Measurements from ENCODE around the gene MAP3K6.

GRCh38 chr1:27307874-27308598 is 58.7 kb downstream of the MAP3K6 start:
- no peak for TF ChIP-seq REST (IDR thresholded peaks at IDR 0.05; ENCODE audit: low read depth)
- TF ChIP-seq EP300 (IDR thresholded peaks at IDR 0.05; ENCODE audit: borderline replicate concordance) = no peak
- no peak for TF ChIP-seq TAF1 (IDR thresholded peaks at IDR 0.05; ENCODE audit: low read depth)
- no peak for TF ChIP-seq EGR1 (IDR thresholded peaks at IDR 0.05)
- TF ChIP-seq CREB1 (IDR thresholded peaks at IDR 0.05; ENCODE audit: low read depth) = no peak
- no peak for TF ChIP-seq CEBPB (IDR thresholded peaks at IDR 0.05)
- TF ChIP-seq ZBTB7A (IDR thresholded peaks at IDR 0.05; ENCODE audit: low read depth) = no peak
- TF ChIP-seq TEAD4 (IDR thresholded peaks at IDR 0.05) = no peak

All from Ishikawa (cell line).